ACHN (cell line): Measurements from ENCODE around the gene NEMP2.

Experiments used
- DNase-seq: peaks from one replicate; pipeline ENCODE4 v3.0.0-alpha.2; 2015
- in situ Hi-C: cut with HindIII; loops from 2 replicates; pipeline ENCODE4 v1.10.0; 2017; ENCODE audit warnings: low sequenced_read_pairs, low pct_ligation_motif_present, low pct_unique_long_range_greater_than_20kb

Gene NEMP2

DNA sequence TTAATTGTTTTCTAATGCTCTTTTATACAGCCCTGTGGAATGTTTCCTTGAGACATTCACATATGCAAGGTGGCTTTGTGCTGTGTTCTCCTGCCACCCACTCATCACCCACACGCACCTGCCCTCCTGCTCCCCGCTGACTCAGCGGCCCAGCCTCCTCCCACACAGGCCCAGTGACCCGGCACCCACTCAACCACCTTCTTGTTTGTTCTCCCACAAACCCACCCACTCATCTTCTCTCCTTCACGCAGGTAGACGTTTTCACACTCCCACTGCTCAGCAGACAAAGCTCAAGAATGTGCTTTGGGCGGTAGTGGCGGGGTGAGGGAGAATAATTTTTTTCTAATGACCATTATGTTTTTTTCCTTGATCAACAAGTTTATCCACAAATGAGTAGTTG is 28.6 kb upstream of the NEMP2 start:
- in situ Hi-C loops, result no loop called here
- no peak for DNase-seq

DNA sequence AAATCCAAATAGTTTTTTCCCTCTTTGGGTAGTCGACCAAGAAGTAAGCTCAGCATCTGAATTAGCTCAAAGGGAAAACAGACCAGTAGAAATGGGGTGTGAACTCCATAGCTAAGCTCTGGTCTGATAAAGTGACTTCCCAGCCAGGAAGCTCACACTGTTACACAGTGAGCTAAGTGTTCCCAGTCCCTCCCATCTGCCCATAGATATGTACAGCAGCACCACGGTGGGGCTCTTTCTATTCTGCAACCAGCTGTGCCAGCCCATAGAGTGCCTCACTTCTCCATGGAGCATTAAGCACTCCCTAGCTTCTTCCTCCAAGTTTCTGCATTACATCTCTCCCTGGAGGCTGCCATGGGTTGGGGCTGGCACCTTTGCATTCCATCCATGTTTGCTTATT is 27.6 kb upstream of the NEMP2 start:
- DNase-seq, result no peak
- in situ Hi-C loops, result no loop called here

DNA sequence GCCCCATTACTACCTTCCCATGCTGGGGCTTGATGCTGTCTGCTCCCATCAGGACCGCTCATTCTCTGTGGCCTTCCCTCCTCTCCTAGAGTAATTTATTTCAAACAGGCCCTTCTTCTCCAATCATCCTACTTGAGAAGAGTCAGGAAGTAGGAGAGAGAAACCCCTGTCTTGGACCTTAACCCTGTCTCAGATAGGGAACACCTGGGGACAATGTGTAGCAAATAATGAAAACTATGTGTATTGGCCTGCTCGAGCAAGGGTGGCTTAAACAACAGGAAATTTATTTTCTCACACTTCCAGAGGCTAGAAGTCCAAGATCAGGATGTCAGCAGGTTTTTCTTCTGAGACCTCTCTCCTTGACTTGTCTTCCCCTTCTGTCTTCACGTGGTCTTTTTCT is 26.6 kb upstream of the NEMP2 start:
- in situ Hi-C loops, result no loop called here

DNA sequence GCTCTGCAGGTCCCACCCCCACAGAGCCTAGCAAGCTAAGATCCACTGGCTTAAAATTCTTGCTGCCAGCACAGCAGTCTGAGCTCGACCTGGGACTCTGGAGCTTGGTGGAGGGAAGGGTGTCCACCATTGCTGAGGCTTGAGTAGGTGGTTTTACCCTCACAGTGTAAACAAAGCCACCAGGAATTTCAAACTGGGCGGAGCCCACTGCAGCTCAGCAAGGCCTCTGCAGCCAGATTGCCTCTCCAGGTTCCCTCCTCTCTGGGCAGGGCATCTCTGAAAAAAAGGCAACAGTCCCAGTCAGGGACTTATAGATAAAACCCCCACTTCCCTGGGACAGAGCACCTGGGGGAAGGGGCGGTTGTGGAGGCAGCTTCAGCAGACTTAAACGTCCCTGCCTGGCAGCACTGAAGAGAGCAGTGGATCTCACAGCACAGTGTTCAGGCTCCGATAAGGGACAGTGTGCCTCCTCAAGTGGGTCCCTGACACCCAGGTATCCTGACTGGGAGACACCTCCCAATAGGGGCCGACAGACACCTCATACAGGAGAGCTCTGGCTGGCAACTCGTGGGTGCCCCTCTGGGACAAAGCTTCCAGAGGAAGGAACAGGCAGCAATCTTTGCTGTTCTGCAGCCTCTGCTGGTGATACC is 20.0 kb upstream of the NEMP2 start:
- in situ Hi-C loops, result no loop called here
- no peak for DNase-seq

More for the DNA sequence above, 26.6 kb upstream of the NEMP2 start:
- DNase-seq, result no peak

DNA sequence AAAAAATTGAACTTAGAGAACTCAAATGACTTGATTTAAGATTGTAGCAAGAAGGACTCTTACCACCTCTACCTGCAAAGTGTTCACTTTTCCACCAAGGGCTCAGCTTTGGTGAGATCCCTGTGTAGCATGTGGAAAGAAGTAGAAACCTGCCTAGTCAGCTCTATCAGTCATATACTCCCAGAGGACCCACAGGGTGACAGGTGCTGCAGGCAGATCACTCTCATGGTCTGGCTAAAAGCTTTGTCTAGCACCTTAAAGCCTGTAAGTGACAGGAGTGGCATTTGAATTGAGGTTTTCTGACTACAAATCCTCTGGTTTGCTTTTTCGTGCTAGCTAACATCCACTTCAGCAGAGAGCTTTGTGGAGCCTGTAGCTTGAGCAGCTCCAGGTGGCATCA is 18.7 kb upstream of the NEMP2 start:
- in situ Hi-C loops, result no loop called here
- no peak for DNase-seq

DNA sequence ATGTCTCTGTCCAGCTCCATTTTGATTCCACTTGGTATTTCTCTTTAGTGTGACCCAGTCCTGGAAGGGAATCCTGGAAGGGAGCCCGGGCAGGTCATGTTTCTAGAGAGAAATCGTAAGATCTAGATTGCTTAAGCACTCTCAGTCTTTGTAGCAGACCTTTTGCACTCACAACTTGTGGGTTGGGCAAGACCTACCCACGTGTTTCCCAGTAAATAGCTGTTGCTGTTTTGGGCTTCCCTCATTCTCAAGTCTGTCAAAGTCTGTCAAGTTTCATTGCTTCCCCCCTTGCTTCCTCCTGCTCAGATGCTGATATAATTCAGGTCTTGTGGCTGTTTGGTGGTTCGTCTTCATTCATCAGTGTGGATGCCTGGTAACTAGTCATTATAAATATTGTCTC is 17.4 kb upstream of the NEMP2 start:
- in situ Hi-C loops, result no loop called here
- DNase-seq, result no peak

DNA sequence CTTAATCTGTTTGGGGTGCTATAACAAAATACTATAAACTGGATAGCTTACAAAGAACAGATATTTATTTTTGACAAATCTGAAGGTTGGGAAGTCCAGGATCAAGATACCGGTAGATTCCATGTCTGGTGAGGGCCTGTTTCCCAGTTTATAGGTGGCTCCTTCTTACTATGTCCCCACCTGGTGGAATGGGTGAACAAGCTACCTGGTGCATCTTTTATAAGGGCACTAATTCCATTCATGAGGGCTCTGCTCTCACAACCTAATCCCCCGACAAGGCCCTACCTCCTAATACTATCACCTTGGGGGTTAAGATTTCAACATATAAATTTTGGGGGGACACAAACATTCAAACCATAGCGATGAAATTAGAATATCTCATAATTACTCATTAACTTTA is 15.6 kb upstream of the NEMP2 start:
- no peak for DNase-seq
- in situ Hi-C loops, result no loop called here

DNA sequence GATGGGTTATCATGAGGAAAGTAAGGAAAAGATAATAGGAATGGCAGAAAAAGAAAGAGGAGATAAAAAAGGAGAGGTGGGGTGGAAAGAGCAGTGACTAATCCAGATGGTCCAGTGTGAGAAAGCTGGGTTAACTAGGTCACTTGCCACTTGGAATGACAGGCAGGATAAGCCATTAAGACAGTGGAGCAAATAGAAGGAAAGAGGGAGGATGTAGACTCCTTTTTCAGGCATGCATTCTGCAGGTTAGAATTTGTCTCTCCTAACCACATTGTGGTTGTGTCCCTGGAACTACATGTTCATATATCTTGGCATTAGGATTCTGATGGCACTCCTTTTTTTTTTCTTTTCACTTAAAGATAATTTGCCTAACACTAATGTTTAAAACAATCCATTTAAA is 13.4 kb upstream of the NEMP2 start:
- in situ Hi-C loops, result no loop called here
- no peak for DNase-seq

DNA sequence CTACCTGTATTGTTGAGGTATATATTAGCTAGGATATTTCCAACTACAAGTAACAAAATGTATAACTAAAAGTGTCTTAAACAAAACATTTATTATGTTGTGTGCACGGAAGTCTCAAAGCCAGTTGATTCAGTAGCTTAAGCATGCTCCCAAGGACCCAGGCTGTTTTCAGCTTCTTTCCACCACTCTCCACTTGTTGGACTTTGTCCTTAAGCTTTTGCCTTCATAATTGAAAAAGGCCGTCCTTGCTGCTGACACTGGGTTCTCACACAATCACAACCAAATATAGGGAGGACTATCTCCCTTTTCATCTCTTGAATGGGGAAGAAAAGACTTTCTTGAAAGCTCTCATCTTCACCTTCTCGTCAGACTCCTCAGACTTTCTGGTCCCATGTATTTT is 12.2 kb upstream of the NEMP2 start:
- DNase-seq, result no peak
- in situ Hi-C loops, result no loop called here

DNA sequence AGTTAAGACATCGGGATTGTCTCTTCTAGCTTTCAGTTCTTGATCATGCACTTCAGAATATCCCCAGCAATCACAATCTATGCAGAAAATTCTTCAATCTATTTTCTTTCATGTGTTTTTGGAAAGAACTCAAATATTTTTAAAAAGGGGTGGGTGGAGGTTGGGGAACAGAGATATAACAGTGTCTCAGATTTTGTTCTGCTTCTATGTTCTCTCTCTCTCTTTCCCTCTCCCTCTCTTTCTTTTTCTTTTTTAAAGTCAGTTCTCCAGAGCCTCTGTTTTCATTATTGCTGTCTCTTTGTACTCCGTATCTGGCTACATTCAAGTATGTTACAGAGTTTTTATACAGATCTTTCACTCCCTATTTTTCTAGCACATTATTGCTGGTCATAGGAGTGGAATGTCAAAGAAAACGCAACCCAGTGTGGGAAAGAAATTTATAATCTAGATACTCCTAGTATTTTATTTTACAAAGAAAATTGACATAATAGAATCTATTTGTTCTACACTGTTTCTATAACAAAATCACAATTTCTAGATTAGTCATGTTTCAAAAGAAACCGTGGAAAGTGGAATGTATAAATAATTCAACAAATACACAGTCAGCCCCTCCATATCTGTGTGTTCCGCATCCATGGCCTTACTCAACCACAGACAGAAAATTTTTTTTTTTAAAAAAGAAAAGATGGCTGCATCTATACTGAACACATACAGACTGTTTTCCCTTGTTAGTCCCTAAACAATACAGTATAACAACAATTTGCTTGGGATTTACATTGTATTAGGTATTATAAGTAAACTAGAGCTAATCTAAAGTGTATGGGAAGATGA is 11.2 kb upstream of the NEMP2 start:
- DNase-seq, result no peak
- in situ Hi-C loops, result no loop called here

DNA sequence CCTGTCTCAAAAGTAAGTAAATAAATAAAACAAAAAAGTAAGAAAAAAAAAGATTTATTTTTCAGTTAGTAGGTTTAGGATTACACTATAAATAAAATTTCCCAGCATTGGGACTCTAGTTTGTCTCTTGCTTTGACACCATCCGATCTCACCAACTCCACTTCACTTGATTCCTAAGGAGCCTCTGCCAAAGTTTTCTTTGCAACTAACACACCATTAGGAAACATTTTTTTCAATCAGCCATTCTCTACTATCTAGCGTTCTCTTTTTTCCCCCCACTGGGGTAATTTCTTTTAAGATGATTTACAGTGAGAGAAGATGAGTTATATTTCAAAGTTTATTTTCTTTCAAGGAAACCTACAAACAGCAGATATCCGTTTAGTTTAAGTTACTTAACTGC is 10.6 kb upstream of the NEMP2 start:
- no peak for DNase-seq
- in situ Hi-C loops, result no loop called here

DNA sequence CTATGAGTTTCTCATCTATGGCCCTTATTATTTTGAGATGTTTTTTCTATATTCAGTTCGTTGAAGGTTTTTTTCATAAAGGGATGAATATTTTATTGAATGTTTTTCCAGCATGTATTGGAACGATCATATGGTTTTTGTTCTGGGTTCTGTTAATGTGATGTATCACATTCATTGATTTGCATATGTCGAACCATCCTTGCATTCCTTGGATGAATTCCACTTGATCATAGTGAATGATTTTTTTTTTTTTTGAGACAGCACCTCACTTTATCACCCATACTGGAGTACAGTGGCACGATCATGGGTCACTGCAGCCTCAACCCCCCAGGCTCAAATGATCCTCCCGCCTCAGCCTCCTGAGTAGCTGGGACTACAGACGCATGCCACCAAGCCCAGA is 5.5 kb upstream of the NEMP2 start:
- DNase-seq, result peak; percentile 27
- in situ Hi-C loops, result no loop called here

DNA sequence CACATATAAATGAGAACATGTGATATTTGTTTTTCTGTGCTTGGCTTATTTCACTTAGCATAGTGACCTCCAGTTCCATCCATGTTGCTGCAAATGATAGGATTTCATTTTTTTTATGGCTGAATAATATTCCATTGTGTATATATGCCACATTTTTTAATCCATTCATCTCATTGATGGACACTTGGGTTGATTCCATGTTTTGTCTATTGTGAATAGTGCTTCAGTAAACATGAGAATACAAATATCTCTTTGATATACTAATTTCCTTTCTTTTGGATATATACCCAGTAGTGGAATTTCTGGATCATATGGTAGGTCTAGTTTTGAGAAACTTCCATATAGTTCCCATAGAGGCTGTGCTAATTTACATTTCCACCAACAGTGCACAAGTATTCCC is 3.7 kb upstream of the NEMP2 start:
- DNase-seq, result no peak
- in situ Hi-C loops, result no loop called here

DNA sequence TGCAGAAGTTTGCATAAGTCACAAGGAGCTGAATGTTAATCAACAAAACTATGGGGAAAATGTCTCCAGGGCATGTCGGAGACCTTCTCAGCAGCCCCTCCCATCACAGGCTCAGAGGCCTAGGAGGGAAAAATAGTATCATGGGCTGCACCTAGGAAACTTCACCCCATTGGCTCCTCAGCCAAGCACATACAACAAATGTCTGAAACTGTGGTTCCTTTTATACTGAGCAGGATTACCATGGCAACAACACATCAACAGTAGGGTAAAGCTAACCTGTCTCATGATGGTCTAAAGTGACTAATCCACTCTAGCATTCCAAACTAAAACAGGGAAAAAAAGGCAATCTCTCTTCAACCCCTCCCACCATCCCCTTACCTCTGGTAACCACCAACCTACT is 3.2 kb upstream of the NEMP2 start:
- in situ Hi-C loops, result no loop called here
- DNase-seq, result no peak

DNA sequence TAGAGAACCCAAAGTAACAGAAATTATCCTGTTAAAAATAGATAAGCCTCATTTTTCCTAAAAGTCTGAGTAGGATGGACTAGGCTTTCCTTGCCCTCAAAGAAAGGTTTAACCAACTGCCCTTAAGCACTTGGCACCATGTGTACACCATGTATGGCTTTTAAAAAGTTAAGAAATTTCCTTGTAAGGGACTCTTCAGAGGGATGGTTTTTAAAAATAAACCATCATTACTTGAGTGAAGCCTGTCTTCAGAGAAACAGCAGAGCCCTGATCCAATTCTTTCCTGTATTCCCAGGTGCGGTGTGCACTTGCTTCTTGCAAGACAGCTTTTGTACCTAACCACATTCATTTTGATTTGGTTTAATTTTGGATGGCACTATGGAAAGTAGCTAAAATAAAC is 1.1 kb upstream of the NEMP2 start:
- in situ Hi-C loops, result no loop called here
- DNase-seq, result peak; percentile 12

DNA sequence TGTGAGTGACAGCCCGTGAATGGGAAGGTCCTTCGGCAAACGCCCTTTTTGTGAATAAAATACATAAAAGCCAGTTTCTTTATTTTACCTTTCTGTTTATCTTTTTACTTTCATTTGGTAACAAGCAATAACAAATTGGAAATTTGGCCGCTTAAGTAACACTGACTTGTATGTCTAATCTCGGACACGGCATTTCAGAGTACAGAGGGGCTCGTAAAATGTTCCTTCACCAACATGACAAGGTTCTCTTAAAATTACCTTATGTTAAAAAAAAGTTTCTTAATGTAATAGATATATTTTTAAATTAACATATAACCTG is 558 bp upstream of the NEMP2 start:
- DNase-seq, result peak; percentile 46
- in situ Hi-C loops, result no loop called here

DNA sequence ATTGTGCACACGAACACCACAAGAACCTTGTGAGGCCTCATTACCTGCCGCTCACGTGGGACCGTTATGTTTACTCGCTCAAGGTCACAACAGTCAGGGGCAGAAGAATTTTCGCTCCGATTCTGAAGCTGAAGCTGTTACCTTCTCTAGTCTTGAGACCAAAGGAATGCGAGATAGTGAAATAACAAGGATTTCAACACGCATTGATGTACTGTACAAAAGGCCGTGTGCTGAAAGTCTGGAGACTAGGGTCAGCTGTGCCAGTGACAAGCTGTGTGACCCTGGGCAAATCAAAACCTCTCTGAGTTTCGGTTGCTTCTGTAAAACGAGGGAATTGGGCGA is 583 bp downstream of the NEMP2 start:
- in situ Hi-C loops, result no loop called here

DNA sequence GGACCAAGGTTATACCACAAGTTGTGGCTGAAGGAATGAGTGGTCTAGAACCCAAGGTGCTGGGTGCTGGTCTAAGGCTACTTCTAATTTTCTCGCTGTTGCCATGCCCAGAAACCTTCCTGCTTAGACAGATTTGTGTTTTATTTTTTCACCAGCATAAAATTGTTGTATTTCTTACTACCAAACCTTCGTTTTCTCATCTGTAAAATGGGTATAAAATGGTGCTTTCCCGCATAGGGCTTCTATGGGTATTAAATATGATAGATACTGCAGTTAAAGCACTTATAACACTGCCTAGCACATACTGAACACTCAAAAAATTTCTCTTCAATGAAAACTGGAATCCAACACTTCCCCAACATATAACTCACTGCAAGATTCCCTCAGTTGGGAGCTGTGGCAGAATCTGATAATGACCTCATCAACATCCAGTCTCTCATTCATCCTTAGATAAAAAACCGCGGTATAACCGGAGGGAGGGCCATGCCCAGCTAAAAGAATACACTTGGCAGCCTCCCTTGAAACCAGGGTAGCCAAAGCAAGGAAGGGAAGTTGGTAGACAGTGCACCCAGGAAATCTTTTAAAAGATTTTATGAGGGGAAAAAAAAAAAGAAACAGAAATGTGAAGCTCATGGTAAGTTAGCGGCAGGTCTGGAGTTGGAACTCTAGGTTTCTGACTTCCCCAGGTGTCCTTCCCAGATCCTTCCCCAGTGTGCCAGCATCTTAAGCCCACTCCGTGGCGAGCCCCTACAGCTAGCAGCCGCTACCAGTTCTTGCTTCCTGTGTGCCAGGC is 1.2 kb downstream of the NEMP2 start:
- in situ Hi-C loops, result no loop called here
- DNase-seq, result peak; percentile 33

More for the DNA sequence above, 583 bp downstream of the NEMP2 start:
- no peak for DNase-seq

DNA sequence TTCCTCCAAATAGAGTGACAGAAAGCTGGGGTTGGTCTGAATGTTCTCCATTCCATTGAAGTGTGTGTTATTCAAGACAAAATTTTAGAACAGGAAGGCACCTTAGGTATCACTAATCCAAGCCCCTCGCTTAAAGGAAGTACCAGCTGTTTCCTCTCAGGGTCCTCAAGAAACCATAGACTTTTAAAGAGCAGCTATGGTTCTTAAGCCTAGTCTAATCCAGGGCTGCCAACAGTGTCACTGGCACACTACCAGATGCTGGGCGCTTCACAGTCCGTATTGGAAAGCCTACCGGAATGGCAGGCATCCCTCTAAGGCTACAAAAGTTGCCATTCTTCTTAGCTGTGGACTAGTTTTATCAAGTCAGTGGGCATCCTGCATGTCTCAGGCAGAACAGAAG is 1.9 kb downstream of the NEMP2 start:
- in situ Hi-C loops, result no loop called here
- DNase-seq, result no peak
